ENCODE results near the gene ELOF1. TPM values are rescaled to one million over a fixed set of nuclear protein-coding genes. Genes with fewer than 3 reads are reported as not detected.

Gene ELOF1
- polyA plus RNA-seq, 1 of the 3 experiments (the other 2 are of a cell fraction), result 157 TPM

- 25% methylated on average over 9 of the region's 9 CpGs for WGBS (ENCODE audit: low lambda C conversion rate)
Measured at GRCh38 chr19:11560404-11561051, 1.5 kb upstream of the ELOF1 start.

More at GRCh38 chr19:11560404-11561051, 1.5 kb upstream of the ELOF1 start:
- Histone ChIP-seq H3K9me2 (no peaks in the 10 kb centered on the region), H4K20me1 (ENCODE audit: insufficient read depth) (peaks cover 21% of the 10 kb centered on the region), H3K4me2 (peak overlapping the region; percentile 82), H3K27me3 (ENCODE audit: insufficient read depth) (no peaks in the 10 kb centered on the region), H3K36me3 (replicated peaks in 1 of 2; ENCODE audit: control insufficient read depth in 1 of 2, insufficient read depth in 2 of 2, low read length in 1 of 2) (no peaks in the 10 kb centered on the region), H3K4me1 (ENCODE audit: control insufficient read depth in 1 of 2, insufficient read depth in 2 of 2, low read depth in 1 of 2, low read length in 1 of 2) (peaks cover 5 to 7% of the 10 kb centered on the region in 2 experiments; a peak in 1 of 4 replicates), H3K9me3 (no peaks in the 10 kb centered on the region), H3K4me3 (ENCODE audit: low read depth in 2 of 2, low read length in 1 of 2) (peak overlapping the region in 1 of 2 experiments; percentile 6; a peak in 1 of 4 replicates), H3K79me2 (ENCODE audit: insufficient read depth) (peaks cover 35% of the 10 kb centered on the region), H2AFZ (ENCODE audit: low read depth) (no peak overlapping the region), H3K9ac (no peak overlapping the region), H3F3A (replicated peaks; ENCODE audit: insufficient read depth) (peaks cover 2% of the 10 kb centered on the region), H3K27ac (ENCODE audit: low read depth in 2 of 2, low read length in 1 of 2) (no peak overlapping the region)
- DNase-seq, result peak; percentile 79
- TF ChIP-seq FOXJ3 (CRISPR knock-in tag; IDR thresholded peaks at IDR 0.05) (no peak), EP300 (IDR thresholded peaks at IDR 0.05; ENCODE audit: borderline replicate concordance in 1 of 2, low read depth in 1 of 2, low read length in 1 of 2) (no peak), JUND (IDR thresholded peaks at IDR 0.05) (no peak), GABPA (IDR thresholded peaks at IDR 0.05; ENCODE audit: low read depth) (no peak), REST (IDR thresholded peaks at IDR 0.05; ENCODE audit: low read depth, low read length) (no peak), RFX5 (IDR thresholded peaks at IDR 0.05; ENCODE audit: low read length) (no peak), SMC3 (IDR thresholded peaks at IDR 0.05; ENCODE audit: low read depth, low read length) (peak; percentile 35), FOXM1 (IDR thresholded peaks at IDR 0.05; ENCODE audit: low read depth) (no peak), MAX (IDR thresholded peaks at IDR 0.05; ENCODE audit: low read depth) (no peak), USF2 (IDR thresholded peaks at IDR 0.05; ENCODE audit: borderline replicate concordance, low read depth, low read length) (no peak), RCOR1 (IDR thresholded peaks at IDR 0.05; ENCODE audit: low read length) (no peak), TAF1 (IDR thresholded peaks at IDR 0.05; ENCODE audit: borderline replicate concordance, low read depth, low read length) (no peak), NFIC (IDR thresholded peaks at IDR 0.05; ENCODE audit: borderline replicate concordance) (no peak), MXI1 (IDR thresholded peaks at IDR 0.05; ENCODE audit: low read depth, low read length) (no peak), CTCF (IDR thresholded peaks at IDR 0.05) (peak; percentile 79), YY1 (IDR thresholded peaks at IDR 0.05; ENCODE audit: low read depth) (no peak), RAD21 (IDR thresholded peaks at IDR 0.05; ENCODE audit: low read length) (peak; percentile 80), PBX3 (IDR thresholded peaks at IDR 0.05) (no peak), TEAD4 (IDR thresholded peaks at IDR 0.05; ENCODE audit: borderline replicate concordance, insufficient read depth) (no peak), CHD2 (IDR thresholded peaks at IDR 0.05; ENCODE audit: low read length, partially characterized antibody) (no peak), EZH2phosphoT487 (IDR thresholded peaks at IDR 0.05; ENCODE audit: borderline replicate concordance, low read depth) (no peak)
- CTCF ChIA-PET, result interaction anchor here (0.6 to 3.8 kb wide), 18 partner anchors 8 to 236 kb away, joined by 3 to 22 read pairs (median 3); no protein-coding TSS in a partner anchor
- POLR2A ChIA-PET, result interaction anchor here (0.6 to 1.0 kb wide), 2 partner anchors 37 to 63 kb away, joined by 3 read pairs; no protein-coding TSS in a partner anchor

All from SK-N-SH (cell line).